Nephron progenitor cell (in vitro differentiated cells): ENCODE results near the gene LMLN.
"Not testable (repeated sequence)": the region's sequence is repeated elsewhere in the genome, so short reads cannot be mapped to it uniquely, and the experiment has no call there.

ENCODE experiments used
- DNase-seq: peaks from one replicate; pipeline ENCODE4 v3.0.0; 2021
- H3K27ac Mint-ChIP-seq: 2 replicates; pipeline ENCODE4 v1.8.0; 2021; ENCODE audit warnings: mild to moderate bottlenecking, moderate library complexity, mixed read lengths
- H3K27me3 Mint-ChIP-seq: 2 replicates; pipeline ENCODE4 v1.8.0; 2021; ENCODE audit warnings: mild to moderate bottlenecking, low read depth, mixed read lengths; ENCODE audit not compliant: poor library complexity
- H3K36me3 Mint-ChIP-seq: 2 replicates; pipeline ENCODE4 v1.8.0; 2021; ENCODE audit warnings: low read depth, mixed read lengths
- H3K4me1 Mint-ChIP-seq: 2 replicates; pipeline ENCODE4 v1.8.0; 2021; ENCODE audit warnings: mixed read lengths
- H3K4me3 Mint-ChIP-seq: 2 replicates; pipeline ENCODE4 v1.8.0; 2021; ENCODE audit warnings: mild to moderate bottlenecking, moderate library complexity, mixed read lengths
- H3K9me3 Mint-ChIP-seq: 2 replicates; pipeline ENCODE4 v1.8.0; 2021; ENCODE audit warnings: mild to moderate bottlenecking, moderate library complexity, mixed read lengths
- CTCF ChIP-seq: fragments of 200-600 bp; sonication (generic); IDR thresholded peaks from 2 replicates; pipeline ENCODE4 v1.5.0; 2021; ENCODE audit warnings: antibody characterized with exemption

Gene LMLN

GRCh38 chr3:197956626-197956988 is 3.4 kb upstream of the LMLN start:
- H3K4me1 Mint-ChIP-seq, result peaks cover 56% of the 10 kb centered on the region
- DNase-seq, result no peak
- no peak overlapping the region for H3K4me3 Mint-ChIP-seq
- peaks cover 42% of the 10 kb centered on the region for H3K36me3 Mint-ChIP-seq
- no peaks in the 10 kb centered on the region for H3K9me3 Mint-ChIP-seq
- TF ChIP-seq CTCF, result no peak
- peaks cover 7% of the 10 kb centered on the region for H3K27me3 Mint-ChIP-seq
- H3K27ac Mint-ChIP-seq, result peak overlapping the region; percentile 74

DNA sequence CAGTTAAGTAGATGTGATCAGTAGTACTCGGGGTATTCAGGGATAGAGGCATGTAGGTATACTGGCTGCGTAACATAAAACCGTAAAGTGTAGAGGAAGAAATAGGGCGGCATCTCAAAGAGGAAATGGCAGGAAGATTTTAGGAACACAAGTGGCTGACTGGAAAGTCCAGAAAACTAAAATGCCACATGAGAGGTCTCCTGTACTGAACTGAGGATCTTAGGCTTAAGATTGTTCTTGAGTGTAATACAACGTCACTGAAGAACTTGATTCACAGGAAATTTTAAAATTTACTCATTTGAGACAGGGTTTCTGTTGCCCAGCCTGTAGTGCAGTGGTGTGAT is 2.3 kb upstream of the LMLN start:
- Mint-ChIP-seq H3K4me3 (no peak overlapping the region), H3K4me1 (peaks cover 58% of the 10 kb centered on the region), H3K9me3 (no peaks in the 10 kb centered on the region), H3K27me3 (peaks cover 14% of the 10 kb centered on the region), H3K36me3 (peaks cover 35% of the 10 kb centered on the region), H3K27ac (peak overlapping the region; percentile 74)
- TF ChIP-seq CTCF, result no peak
- DNase-seq, result no peak

DNA sequence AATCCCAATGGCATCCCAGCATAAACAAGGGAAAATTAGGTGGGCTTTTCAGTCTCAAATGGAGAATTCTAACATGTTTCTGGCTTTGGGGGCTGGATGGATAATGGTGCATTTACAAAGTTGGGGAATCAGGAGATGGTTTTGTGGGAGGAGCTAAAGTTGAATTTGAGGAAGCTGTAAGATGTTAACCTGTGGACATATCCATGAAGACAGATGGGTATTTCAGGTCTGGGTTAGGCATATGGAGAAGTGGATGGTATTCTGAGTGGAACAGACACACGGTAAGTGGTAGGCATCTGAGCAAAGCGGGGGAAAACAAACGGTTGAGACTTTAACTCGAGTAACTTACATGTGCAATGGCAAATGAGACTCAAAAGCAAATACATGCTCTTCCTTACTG is 1.7 kb upstream of the LMLN start:
- DNase-seq, result no peak
- Mint-ChIP-seq H3K27ac (peak overlapping the region; percentile 57), H3K9me3 (no peaks in the 10 kb centered on the region), H3K4me3 (no peak overlapping the region), H3K36me3 (peaks cover 29% of the 10 kb centered on the region), H3K4me1 (peaks cover 53% of the 10 kb centered on the region), H3K27me3 (peaks cover 14% of the 10 kb centered on the region)
- TF ChIP-seq CTCF, result no peak

DNA sequence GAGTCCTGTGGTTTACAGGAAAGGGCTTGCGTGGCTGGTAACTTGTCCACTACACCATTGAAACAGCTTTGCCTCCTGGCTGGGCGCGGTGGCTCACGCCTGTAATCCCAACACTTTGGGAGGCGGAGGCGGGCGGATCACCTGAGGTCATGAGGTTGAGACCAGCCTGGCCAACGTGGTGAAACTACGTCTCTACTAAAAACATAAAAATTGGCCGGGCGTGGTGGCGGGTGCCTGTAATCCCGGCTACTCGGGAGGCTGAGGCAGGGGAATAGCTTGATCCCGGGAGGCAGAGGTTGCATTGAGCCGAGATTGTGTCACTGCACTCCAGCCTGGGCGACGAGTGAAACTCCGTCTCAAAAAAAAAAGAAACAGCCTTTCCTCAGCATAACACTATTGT is 1.2 kb upstream of the LMLN start:
- Mint-ChIP-seq H3K27me3 (peaks cover 14% of the 10 kb centered on the region), H3K36me3 (peaks cover 24% of the 10 kb centered on the region), H3K4me1 (peaks cover 48% of the 10 kb centered on the region)
- H3K4me3 Mint-ChIP-seq, H3K27ac Mint-ChIP-seq, DNase-seq, H3K9me3 Mint-ChIP-seq: not testable (repeated sequence)

GRCh38 chr3:197959500-197959890 is 522 bp upstream of the LMLN start:
- DNase-seq, result no peak
- peaks cover 17% of the 10 kb centered on the region for H3K36me3 Mint-ChIP-seq
- no peak for TF ChIP-seq CTCF
- peaks cover 45% of the 10 kb centered on the region for H3K4me1 Mint-ChIP-seq
- H3K27me3 Mint-ChIP-seq, result peaks cover 14% of the 10 kb centered on the region
- H3K4me3 Mint-ChIP-seq, result peak overlapping the region; percentile 86
- H3K9me3 Mint-ChIP-seq, result no peaks in the 10 kb centered on the region
- H3K27ac Mint-ChIP-seq, result no peak overlapping the region

GRCh38 chr3:197960694-197961581 is 921 bp downstream of the LMLN start:
- no peak for DNase-seq
- Mint-ChIP-seq H3K36me3 (peaks cover 4% of the 10 kb centered on the region), H3K27ac (peak overlapping the region; percentile 70), H3K9me3 (no peaks in the 10 kb centered on the region), H3K27me3 (peaks cover 14% of the 10 kb centered on the region), H3K4me1 (peaks cover 45% of the 10 kb centered on the region), H3K4me3 (peak overlapping the region; percentile 86)
- TF ChIP-seq CTCF, result no peak
